H1 (cell line): ENCODE data around the gene SEMA3E. TPM values are rescaled to one million over a fixed set of nuclear protein-coding genes. Genes with fewer than 3 reads are reported as not detected.

Experiments
- BCL11A ChIP-seq, 2 experiments: IDR thresholded peaks; one replicate each; pipeline ENCODE4 v1.6.1; 2011; ENCODE audit warnings: low read depth in 2 of 2, low read length in 2 of 2, mild to moderate bottlenecking in 2 of 2
- CTBP2 ChIP-seq: IDR thresholded peaks from 2 replicates; pipeline ENCODE4 v1.7.0; 2011; ENCODE audit warnings: borderline replicate concordance, mild to moderate bottlenecking, moderate library complexity, mixed read lengths, low read length; ENCODE audit not compliant: insufficient read depth, insufficient read length
- GABPA ChIP-seq: IDR thresholded peaks from 2 replicates; pipeline ENCODE4 v1.6.1; 2011; ENCODE audit warnings: mild to moderate bottlenecking, low read length, moderate library complexity, borderline replicate concordance; ENCODE audit not compliant: insufficient read depth
- SIRT6 ChIP-seq: IDR thresholded peaks from one replicate; pipeline ENCODE4 v1.7.1; 2012; ENCODE audit warnings: low read length, inconsistent platforms
- TAF7 ChIP-seq: optimal IDR thresholded peaks from 2 replicates; pipeline ENCODE3; 2011; ENCODE audit warnings: low read depth, mild to moderate bottlenecking, inconsistent platforms, low read length, moderate library complexity, borderline replicate concordance
- ZNF274 ChIP-seq: IDR thresholded peaks from 2 replicates; pipeline ENCODE4 v1.7.0; 2012; ENCODE audit warnings: low read length, borderline replicate concordance; ENCODE audit errors: extremely low read depth
- polyA plus RNA-seq, 7 experiments: library from polyadenylated mRNA; depleted of rRNA in 3 of 7; stranded (reverse) in 5 of 7; unstranded in 2 of 7; fragments of >200 nt in 5 of 7; fragments of 200-250 nt in 2 of 7; gene quantifications; 1 replicate in 5 of 7; 2 replicates in 1 of 7; 4 replicates in 1 of 7; pipeline versions ENCODE4 v1.2.1 to v1.2.3, GENCODE V29; 2011 to 2013; ENCODE audit warnings: missing spikeins in 2 of 7, mixed read lengths in 2 of 7
- total RNA-seq: library from RNA; stranded (reverse); fragmentation: NEBNext Ultra II Directional; extraction: Animal tissue kit (Norgen Biotek cat#: 25700); gene quantifications from 2 replicates; pipeline ENCODE4 v1.2.1, GENCODE V29; 2021
- TF ChIP-seq, protein P1 (sequence below): fragments of 300-600 bp; sonication (generic); IDR thresholded peaks from 2 replicates; pipeline ENCODE4 v1.7.1; 2012; ENCODE audit warnings: low read length, moderate library complexity, mild to moderate bottlenecking, inconsistent platforms; ENCODE audit not compliant: insufficient replicate concordance
- TF ChIP-seq, protein P2 (sequence below): IDR thresholded peaks from 2 replicates; pipeline ENCODE4 v1.6.1; 2011; ENCODE audit warnings: low read depth, mild to moderate bottlenecking, low read length; ENCODE audit not compliant: insufficient read depth

The SEMA3E gene
- total and polyA plus RNA-seq, 2 of the 8 experiments (the other 6 are each of a cell fraction or from before 2014, with no cell fraction given): 0.93 to 0.94 TPM

DNA sequence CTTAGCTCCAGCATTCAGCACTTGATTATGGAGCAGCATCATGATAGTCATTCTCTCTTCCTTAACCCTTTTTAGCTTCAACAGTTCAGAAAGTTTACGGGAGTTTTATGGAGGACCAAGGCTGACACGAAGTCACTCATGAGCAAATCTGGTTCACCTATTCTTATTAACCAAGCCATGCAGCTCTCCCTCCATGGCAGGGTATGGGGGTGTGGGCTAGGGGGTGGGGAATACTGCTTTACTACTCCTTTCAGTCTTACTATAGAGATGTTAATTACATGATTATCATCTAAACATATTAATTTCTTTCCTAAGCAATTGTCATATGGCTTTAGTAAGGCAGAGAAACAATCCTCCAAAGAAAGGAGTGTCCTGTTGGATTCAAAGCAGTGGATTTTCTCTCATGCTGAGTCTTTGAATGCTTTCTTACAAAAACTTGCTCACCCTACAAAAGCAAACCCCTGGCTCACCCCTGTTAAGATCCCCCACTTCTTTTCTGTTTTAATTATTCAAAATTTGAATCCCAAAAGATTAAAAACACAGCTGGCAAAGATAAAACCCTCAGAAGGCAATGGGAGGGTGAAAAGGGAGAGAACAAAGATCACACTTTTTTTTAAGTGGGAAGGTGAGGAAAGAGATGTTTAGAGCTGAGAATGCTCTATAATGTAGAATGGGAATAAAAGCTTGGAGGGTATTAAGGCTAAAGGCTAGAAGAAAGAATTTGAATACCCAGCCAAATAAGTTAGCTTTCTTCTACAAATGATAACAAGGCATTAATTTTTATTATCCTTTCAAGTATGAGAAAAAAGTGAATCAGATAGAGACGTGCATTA, 46.4 kb upstream of the SEMA3E start (continued):
- TF ChIP-seq, protein P1, sequence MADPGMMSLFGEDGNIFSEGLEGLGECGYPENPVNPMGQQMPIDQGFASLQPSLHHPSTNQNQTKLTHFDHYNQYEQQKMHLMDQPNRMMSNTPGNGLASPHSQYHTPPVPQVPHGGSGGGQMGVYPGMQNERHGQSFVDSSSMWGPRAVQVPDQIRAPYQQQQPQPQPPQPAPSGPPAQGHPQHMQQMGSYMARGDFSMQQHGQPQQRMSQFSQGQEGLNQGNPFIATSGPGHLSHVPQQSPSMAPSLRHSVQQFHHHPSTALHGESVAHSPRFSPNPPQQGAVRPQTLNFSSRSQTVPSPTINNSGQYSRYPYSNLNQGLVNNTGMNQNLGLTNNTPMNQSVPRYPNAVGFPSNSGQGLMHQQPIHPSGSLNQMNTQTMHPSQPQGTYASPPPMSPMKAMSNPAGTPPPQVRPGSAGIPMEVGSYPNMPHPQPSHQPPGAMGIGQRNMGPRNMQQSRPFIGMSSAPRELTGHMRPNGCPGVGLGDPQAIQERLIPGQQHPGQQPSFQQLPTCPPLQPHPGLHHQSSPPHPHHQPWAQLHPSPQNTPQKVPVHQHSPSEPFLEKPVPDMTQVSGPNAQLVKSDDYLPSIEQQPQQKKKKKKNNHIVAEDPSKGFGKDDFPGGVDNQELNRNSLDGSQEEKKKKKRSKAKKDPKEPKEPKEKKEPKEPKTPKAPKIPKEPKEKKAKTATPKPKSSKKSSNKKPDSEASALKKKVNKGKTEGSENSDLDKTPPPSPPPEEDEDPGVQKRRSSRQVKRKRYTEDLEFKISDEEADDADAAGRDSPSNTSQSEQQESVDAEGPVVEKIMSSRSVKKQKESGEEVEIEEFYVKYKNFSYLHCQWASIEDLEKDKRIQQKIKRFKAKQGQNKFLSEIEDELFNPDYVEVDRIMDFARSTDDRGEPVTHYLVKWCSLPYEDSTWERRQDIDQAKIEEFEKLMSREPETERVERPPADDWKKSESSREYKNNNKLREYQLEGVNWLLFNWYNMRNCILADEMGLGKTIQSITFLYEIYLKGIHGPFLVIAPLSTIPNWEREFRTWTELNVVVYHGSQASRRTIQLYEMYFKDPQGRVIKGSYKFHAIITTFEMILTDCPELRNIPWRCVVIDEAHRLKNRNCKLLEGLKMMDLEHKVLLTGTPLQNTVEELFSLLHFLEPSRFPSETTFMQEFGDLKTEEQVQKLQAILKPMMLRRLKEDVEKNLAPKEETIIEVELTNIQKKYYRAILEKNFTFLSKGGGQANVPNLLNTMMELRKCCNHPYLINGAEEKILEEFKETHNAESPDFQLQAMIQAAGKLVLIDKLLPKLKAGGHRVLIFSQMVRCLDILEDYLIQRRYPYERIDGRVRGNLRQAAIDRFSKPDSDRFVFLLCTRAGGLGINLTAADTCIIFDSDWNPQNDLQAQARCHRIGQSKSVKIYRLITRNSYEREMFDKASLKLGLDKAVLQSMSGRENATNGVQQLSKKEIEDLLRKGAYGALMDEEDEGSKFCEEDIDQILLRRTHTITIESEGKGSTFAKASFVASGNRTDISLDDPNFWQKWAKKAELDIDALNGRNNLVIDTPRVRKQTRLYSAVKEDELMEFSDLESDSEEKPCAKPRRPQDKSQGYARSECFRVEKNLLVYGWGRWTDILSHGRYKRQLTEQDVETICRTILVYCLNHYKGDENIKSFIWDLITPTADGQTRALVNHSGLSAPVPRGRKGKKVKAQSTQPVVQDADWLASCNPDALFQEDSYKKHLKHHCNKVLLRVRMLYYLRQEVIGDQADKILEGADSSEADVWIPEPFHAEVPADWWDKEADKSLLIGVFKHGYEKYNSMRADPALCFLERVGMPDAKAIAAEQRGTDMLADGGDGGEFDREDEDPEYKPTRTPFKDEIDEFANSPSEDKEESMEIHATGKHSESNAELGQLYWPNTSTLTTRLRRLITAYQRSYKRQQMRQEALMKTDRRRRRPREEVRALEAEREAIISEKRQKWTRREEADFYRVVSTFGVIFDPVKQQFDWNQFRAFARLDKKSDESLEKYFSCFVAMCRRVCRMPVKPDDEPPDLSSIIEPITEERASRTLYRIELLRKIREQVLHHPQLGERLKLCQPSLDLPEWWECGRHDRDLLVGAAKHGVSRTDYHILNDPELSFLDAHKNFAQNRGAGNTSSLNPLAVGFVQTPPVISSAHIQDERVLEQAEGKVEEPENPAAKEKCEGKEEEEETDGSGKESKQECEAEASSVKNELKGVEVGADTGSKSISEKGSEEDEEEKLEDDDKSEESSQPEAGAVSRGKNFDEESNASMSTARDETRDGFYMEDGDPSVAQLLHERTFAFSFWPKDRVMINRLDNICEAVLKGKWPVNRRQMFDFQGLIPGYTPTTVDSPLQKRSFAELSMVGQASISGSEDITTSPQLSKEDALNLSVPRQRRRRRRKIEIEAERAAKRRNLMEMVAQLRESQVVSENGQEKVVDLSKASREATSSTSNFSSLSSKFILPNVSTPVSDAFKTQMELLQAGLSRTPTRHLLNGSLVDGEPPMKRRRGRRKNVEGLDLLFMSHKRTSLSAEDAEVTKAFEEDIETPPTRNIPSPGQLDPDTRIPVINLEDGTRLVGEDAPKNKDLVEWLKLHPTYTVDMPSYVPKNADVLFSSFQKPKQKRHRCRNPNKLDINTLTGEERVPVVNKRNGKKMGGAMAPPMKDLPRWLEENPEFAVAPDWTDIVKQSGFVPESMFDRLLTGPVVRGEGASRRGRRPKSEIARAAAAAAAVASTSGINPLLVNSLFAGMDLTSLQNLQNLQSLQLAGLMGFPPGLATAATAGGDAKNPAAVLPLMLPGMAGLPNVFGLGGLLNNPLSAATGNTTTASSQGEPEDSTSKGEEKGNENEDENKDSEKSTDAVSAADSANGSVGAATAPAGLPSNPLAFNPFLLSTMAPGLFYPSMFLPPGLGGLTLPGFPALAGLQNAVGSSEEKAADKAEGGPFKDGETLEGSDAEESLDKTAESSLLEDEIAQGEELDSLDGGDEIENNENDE: peak; percentile 95
- no peak for TF ChIP-seq ZNF274
- no peak for TF ChIP-seq TAF7
- no peak for TF ChIP-seq SIRT6
- TF ChIP-seq, protein P2, sequence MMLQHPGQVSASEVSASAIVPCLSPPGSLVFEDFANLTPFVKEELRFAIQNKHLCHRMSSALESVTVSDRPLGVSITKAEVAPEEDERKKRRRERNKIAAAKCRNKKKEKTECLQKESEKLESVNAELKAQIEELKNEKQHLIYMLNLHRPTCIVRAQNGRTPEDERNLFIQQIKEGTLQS: no peak
- no peak for TF ChIP-seq GABPA
- no peak for TF ChIP-seq BCL11A (IDR thresholded peaks at IDR 0.05; ENCODE audit: low read depth in 2 of 2, low read length in 2 of 2)
- no peak for TF ChIP-seq CTBP2
